HUDEP-2 (cell line): ENCODE data around the gene CRKL.
"Not testable (repeated sequence)": the region's sequence is repeated elsewhere in the genome, so short reads cannot be mapped to it uniquely, and the experiment has no call there.

ENCODE experiments used
- DNase-seq, 76 experiments: peaks; one replicate each; lab custom pipeline; 2025; ENCODE audit not compliant: unreplicated experiment in 76 of 76; lab: John Stamatoyannopoulos, UW

Gene CRKL

GRCh38 chr22:20965104-20965887, 48.1 kb downstream of the CRKL start:
- no peak for DNase-seq

GRCh38 chr22:20965888-20966855, 49.0 kb downstream of the CRKL start:
- no peak for DNase-seq

- no peak for DNase-seq
Measured at GRCh38 chr22:20966883-20967696, 49.9 kb downstream of the CRKL start, which contains the start of gene AIFM3. Gene AIFM3, plus strand, starts transcription at chr22:20967255. Its CDS starts 690 bp downstream, at chr22:20967945.

- DNase-seq = no peak
Measured at GRCh38 chr22:20967697-20968211, 50.5 kb downstream of the CRKL start.

GRCh38 chr22:20968281-20968977, 51.2 kb downstream of the CRKL start:
- DNase-seq = no peak

- no peak for DNase-seq
Measured at GRCh38 chr22:20970939-20971657, 53.9 kb downstream of the CRKL start.

- not testable (repeated sequence) for DNase-seq
Measured at GRCh38 chr22:20972014-20972694, 54.9 kb downstream of the CRKL start.

GRCh38 chr22:20972933-20973577, 55.8 kb downstream of the CRKL start:
- DNase-seq = no peak

- no peak for DNase-seq
Measured at GRCh38 chr22:20973634-20974286, 56.6 kb downstream of the CRKL start.

GRCh38 chr22:20974336-20974955, 57.2 kb downstream of the CRKL start:
- no peak for DNase-seq

GRCh38 chr22:20975541-20976290, 58.5 kb downstream of the CRKL start:
- no peak for DNase-seq

GRCh38 chr22:20976291-20976877, 59.2 kb downstream of the CRKL start:
- no peak for DNase-seq

GRCh38 chr22:20977019-20977418, 59.8 kb downstream of the CRKL start:
- no peak for DNase-seq

GRCh38 chr22:20977516-20978170, 60.4 kb downstream of the CRKL start:
- DNase-seq = no peak

- no peak for DNase-seq
Measured at GRCh38 chr22:20978419-20978818, 61.2 kb downstream of the CRKL start.
